ENCODE data around the gene FBN1. TPM values are rescaled to one million over a fixed set of nuclear protein-coding genes. Genes with fewer than 3 reads are reported as not detected.

Gene FBN1
- total RNA-seq, 1 donor from 2014 or later: 72.1 TPM

DNA sequence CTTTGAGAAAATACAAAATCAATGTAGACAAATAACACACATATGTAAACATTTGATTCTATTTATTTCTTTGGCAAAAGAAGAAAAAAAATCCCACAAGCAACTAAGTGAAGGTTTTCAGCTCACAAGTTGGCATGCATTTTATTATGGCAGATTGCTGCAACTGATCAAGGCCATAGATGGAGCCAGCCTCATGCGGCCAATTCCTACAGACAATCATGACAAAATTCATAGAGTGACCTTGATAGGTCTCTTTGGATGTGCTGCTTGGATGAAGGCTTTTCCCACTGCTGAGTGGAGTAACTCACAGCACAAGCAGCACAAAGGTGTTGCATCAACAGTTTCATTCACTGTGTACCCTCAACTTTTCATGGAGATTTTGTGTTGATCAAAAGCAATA lies 22.1 kb downstream of the FBN1 start:
- no peak for DNase-seq (ENCODE audit: low read depth in 2 of 2)

DNA sequence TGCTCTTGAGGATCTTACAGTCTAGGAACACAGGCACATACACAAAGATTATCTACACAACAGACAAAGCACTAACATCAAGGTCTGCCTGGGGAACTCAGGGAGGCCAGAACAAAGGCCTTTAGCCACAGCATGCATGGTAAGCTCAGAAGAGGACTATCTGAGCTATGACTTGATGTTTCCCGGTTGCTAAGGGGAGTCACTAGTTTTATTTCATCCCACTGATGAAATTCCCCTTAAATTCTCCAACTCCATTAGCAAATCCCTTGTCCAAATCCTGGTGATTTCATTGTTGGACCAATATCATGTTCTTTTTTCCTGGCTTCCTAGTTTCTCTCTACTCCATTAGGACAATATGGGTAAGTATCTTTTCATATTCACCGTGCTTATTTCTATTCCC lies 23.3 kb downstream of the FBN1 start:
- DNase-seq (ENCODE audit: low read depth in 2 of 2): no peak

DNA sequence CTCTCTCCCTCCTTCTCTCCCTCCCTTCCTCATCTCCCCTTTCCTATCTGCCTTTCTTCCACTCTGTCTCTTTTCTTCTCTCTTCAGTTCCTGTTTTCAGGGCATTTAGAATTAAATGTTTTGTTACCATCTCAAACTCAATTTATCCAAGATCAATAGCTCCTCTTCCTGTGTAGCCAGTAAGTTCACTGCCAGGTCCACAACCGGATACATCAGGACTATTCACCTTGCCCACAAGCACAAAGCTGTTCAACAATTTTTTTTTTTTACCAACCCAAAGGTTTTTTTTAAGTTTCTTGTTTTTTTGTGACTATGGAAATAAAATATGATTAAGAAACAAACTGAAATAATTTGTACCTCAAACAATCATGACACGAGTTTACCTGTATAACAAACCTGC lies 26.1 kb downstream of the FBN1 start:
- peak; percentile 64 to 74 for DNase-seq (ENCODE audit: low read depth in 2 of 2)

DNA sequence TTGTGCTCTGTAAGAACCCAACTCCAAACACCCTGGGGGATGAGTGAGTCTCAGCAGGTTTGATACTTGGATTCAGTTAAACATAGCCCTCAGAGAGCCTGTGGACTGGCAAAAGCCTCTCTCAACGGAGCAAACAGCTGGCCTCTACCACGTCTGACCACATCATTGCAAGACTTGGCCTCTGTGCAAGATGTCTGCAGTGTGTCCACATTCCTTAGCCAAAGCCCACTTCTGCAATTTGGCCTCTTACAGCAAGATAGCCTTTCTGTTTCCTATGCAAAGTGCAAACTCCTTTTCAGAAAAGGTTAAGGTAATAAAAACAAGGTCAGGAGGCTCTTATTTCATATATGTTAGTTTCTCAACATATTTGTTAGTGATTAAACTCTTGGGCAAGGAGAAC lies 27.9 kb downstream of the FBN1 start:
- no peak for DNase-seq (ENCODE audit: low read depth in 2 of 2)

DNA sequence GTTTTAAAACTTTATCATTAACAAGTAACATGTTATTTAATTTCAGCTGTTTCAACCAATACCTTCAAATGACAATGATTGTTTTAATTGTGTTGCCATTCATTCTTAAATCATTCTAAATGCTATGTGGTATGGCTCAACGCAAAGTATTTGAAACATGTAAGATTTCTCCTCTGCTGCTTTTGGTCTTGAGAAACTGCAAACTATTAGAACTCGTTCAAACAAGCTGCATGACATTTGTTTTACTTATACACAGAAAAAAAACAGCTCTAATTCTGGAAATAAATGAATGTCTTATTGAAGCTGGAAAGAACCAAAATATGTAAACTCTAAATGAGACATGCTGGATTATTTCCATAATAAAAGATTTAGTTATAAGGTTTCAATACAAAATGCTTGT lies 29.3 kb downstream of the FBN1 start:
- no peak for DNase-seq (ENCODE audit: low read depth in 2 of 2)

DNA sequence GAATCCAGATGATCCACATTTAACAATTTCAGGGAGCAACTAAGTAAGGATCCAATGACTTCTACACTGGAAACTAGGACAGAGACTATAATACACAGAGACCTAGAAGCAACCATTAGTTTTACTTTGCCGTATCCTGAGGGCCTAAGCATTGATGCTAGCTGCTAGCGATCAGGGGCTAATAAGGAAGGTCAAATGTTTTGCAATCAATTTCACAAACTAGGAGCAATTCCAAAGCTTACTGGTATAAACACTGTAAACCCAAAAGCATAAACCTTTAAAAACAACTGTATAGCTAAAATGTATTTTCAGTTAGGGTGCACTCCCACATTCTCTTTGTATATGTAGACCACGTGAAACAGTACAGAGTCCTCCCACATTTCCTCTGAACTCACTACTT lies 31.5 kb downstream of the FBN1 start:
- no peak for DNase-seq (ENCODE audit: low read depth in 2 of 2)

DNA sequence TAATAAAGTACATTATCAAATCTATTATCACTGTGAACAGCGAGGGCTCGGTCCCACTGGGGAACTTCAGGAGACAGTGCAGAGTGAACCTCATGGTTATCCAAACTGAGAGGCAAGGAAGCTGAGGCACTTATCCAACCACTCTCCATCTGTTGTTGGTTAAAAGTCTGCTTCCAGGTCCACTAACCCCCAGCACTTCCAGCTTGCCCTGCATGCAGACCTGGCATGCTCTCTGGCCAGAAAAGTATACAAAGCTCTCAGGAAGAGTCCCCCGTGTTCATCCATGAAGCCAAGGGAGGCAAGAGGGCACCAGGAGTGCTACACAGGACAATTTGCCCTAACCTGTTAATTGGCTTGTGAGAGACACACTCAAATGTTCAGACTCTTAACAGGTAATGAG lies 36.0 kb downstream of the FBN1 start:
- no peak for DNase-seq (ENCODE audit: low read depth in 2 of 2)

DNA sequence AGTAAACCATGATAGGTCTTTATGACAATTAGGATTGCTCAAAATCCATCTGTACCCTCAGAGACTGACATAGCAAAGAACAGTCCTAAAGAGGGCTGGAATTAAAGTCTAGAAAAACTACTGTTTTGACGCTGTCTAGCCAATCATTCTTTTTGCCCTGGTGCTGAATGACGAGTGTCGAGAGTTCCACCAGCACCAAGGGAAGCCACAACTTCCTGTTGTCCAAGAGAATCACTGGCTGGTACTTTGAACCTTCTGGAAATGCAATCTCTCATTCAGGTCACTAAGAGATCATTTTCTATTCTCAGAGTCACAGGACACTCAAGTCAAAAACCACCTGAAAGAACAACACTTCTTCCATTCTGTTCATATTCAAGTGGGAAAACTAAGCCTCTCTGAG lies 37.7 kb downstream of the FBN1 start:
- peak in 1 of 2 donors; percentile 59 for DNase-seq (ENCODE audit: low read depth in 2 of 2)

DNA sequence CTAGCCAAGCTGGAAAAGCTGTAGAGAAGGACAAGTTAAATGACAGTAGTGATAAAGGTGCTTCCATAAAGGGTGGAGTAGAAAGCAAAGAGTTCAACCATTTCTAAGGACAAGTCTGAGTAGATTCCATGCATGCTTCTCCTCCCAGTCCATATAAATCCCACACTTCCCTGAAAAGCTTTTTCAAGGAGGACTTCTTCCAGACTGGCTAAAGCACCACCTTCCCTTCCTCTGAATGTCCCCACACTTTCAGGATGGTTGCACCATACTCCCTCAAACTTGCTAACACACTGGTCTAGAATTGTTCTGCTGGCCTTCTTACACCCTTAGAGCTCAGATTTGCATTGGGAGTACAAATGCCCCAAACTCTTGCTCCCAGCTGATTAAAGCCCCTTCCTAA lies 40.9 kb downstream of the FBN1 start:
- DNase-seq (ENCODE audit: low read depth in 2 of 2): no peak

DNA sequence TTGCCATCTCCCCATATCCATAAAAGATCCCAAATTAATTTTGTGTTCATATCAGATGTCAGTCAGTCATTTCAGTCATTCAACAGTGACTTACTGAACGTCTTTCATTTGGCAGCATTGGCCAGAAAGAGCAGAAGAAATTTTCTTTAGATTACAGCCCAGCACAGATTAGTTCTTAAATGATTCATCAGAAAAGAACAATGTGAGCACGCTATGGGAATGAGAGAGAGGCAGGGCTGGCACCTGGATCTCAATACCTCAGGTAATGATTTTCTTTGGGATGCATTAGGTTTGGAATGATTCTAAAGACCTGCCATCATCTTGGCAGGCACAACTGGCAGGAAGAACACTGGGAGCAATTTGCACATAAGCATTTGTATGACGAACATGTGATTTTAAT lies 41.6 kb downstream of the FBN1 start:
- peak in 1 of 2 donors; percentile 27 for DNase-seq (ENCODE audit: low read depth in 2 of 2)

DNA sequence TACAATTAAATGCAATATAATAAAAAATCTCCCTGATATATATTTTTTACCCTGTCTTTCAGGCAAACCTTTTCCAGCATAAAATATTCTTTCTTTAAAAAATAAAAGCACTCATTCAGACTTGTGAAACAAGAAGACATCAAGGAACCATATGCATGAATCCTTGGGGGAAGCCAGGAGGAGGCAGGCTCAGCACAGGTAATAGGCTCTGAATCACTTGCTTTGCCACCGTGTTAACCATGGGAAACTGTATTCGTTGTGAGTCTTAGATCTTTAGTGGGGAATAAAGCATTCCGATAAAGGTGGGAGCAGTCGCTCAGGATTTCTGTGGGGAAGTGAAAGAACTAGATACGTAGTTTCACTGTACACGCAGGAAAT lies 42.4 kb downstream of the FBN1 start:
- DNase-seq (ENCODE audit: low read depth in 2 of 2): peak in 1 of 2 donors; percentile 64

DNA sequence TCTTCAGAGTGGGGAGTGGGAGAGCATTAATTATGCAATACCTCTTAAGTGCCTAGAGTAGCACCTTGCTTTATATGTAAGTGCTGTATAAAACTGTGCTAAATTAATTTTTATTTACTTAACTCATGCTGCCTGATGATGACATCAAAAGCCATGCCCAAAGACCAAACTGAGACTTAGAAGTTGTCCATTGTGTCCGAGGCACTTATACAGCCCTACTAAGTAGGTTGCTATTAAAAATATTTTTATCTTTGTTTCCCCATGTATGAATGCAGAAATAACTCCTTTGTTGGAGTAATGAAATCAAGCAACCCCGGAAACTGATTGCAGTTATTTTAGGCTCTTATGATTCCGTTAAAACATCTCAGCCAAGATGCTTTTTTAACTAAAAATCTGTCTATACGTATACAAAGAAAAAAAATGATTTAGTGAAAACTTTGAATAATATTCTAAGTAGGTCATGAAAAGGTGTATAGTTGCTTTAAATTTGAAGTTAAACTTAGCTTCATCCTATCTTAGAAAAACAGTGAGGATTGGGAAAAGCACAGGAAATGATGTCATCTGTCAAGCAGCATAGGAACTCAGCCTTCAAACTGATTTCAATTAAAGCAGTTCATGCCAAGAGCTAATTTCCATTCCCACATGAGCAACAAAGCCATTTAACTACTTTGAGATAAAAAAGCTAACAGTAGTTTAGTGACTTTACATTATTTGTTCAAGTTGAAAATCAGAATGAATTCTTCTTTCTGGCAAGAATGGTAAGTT lies 43.0 kb downstream of the FBN1 start:
- peak; percentile 81 to 88 for DNase-seq (ENCODE audit: low read depth in 2 of 2)

DNA sequence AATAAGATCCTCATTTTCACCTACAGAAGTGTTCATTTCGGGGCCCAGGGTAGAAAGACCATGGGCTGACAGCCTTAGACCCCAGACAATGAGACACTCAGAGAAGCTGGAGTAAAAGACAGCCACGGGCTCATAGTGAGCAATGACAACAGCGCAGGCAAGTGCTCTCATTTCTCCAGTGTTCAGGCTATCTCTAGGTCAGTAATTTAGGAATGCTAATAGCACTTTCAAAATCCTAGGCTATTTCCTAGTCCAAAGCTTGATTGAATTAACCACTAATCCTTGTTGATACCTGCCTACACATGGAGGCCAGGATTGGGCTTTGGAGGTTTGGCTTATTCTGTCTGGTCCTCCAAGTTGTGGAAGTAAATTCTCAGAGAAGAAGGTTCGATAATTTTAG lies 44.4 kb downstream of the FBN1 start:
- DNase-seq (ENCODE audit: low read depth in 2 of 2): no peak

DNA sequence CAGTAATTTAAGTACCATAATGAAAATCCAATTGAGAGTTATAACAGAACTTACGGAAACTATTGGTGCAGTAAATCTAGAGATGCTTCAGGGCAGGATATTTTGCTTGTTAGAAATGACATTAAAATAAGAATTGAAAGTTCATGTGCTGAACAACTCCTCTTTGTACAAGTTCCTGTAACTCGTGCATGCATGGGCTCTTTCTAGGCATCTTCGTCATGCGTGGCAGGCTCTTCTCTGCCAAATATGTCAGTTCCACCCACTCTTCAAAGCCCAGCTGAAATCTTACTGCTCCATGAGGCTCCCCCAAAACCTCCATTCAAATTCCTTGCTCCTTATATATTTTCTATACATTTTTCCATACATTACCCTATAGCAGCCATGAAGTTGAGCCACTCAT lies 48.7 kb downstream of the FBN1 start:
- DNase-seq (ENCODE audit: low read depth in 2 of 2): no peak

DNA sequence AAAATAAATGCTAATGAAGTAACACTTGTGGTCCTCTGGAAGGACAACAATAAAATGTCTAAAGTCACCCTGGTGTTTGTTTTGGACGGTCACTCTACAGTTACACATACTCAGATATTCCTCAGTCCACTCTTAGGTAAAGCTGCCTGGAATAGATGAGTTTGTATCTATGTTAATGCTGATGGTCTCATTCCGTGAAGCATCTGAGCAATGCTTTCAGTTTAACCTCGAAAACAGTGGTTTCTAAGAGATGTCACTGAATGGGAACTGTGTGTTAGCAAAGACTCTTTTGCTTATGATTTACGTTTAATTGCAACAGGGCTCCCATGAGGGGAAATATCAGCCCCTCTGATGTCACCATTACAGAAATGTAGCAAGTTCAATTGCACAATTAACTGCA lies 49.1 kb downstream of the FBN1 start:
- DNase-seq (ENCODE audit: low read depth in 2 of 2): no peak

DNA sequence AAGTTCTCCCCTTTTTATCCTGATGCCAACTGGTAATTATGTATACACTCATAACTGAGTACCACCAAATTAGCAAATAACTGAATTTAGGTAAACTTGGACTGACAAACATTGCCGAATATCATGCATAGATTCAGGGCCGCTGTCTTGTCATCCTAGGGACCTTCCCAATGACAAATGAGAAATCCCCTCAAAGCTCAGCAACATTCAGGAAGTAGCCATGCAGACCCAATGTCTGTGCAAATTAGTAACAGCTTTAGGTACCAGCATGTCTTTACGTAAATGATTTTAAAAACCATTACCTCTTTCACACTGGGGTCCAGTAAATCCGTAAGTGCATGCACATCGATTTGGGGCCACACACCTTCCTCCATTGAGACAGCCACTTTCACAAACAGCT lies 49.5 kb downstream of the FBN1 start:
- DNase-seq (ENCODE audit: low read depth in 2 of 2): no peak

DNA sequence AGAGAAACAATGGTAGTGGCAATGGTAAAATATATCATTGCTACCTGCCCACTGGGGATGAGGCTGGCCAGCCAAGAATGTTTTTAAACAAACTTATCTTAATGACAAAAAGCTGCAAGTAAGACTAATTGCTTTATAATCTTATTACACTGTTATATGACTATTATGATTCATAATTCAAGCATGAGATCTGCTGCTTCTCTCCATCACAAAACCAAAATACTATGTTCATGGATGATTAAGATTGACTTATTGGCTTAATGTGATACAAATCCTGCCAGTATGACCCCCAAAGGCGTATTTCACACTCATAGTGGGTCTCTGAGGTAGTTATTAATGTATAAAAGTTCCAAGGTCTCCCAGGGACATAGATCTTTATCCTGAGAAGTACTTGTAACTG lies 52.6 kb downstream of the FBN1 start:
- DNase-seq (ENCODE audit: low read depth in 2 of 2): no peak

DNA sequence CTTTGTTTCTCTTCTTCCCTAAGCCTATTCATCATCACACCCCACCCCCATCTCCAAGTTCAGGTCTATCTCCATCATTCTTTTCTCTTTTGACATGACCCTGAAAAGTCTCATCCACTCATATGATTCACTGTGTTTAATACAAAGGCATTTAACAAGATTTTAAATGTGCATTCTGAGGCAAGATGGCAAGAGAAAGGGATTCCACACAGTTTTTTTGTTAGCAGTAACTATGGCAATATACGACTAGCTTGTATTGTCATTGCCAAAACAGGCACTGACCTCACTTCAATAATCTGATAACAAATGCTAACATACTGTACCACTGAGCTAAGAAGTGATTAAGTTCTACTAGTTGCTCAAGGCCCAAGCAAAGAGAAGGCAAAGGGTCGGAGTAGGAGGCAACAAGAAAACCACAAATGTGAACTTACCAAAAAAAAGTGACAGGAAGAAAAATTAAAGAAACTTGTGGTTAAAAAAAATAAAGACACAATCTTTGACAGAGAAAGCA lies 53.2 kb downstream of the FBN1 start:
- DNase-seq (ENCODE audit: low read depth in 2 of 2): peak in 1 of 2 donors; percentile 51

DNA sequence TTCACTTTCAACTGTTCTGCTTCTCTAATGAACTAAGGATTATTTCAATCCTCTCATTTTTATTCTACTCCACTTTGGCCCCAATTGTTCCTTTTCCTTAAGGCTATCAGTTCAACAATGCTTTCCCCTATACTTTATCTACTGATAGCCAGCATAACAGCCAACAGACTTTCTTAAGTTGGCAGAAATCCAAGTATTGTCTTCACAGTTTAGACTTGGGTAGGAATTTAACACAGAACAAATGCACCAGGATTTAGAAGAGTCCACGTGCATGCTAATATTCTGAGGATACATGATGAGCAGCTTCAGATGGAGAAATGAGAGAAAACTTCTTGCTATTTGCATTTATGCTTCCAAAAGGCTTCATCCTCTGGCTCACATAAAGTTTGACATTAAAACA lies 54.8 kb downstream of the FBN1 start:
- peak; percentile 39 to 88 for DNase-seq (ENCODE audit: low read depth in 2 of 2)

DNA sequence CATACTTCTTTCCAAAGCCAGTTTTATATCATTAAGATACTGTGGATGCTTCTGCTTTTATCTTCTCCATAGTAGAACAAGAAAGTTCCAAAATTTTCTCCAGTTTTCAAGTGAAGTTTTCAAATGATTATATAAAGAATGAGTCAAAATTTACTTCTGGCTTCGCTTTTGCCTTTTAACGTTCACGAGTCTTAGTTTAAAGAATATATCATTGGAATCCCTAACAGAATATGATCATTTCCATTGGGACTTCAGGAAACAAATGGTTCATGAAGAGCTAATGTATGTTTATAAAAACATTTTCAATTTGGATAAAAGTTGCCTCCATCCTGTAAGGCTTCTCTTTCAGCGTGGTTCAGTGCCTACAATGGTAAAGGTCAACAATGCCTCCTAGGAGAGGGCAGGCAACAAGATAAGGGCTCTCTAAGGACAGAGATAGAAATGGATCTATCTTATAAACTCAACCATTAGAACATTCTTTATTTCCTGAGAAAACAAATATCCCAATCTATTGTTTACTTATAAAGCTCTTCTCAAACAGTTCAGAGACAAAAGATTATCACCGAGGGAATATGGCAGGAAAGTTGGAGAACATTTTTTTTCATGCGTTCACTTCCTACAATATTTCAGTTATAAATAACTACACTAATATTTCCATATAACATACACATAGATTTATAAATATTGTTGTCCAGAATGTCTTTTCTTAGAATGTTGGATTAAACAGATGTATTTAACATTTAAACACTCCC lies 60.5 kb downstream of the FBN1 start:
- DNase-seq (ENCODE audit: low read depth in 2 of 2): no peak

DNA sequence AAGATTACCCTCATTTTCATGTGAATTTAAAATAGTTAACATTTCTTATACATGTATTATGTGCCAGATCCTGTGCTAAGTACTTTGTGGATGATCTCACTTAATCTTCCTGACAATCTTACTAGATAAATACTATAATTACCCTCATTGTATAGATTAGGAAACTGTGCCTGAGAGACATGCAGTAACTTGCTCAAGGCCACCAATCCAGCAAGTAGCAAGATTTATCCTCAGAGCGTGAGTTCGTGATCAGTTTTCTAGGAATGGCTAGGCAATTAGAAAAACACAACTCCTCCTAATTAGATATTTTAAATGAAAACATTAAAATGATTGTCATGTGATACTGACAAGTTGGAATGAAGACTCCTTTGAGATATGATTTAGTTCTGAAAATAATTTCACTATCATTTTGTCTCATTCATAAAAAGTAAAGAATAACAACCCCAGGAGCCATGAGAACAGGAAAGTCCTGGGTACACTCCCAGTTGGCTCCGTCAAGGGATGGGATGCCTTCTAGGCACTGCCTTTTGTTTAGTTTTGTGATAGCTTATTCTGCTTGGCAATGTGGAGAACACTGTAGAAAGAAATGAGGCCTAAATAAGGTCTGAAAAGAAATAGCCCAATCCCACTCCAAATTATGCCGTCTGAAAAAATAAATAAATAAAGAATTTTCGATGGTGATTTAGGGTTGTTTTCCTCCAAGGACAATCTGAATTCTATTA lies 61.3 kb downstream of the FBN1 start:
- no peak for DNase-seq (ENCODE audit: low read depth in 2 of 2)
